ENCODE measurements around the gene PAF1. TPM values are rescaled to one million over a fixed set of nuclear protein-coding genes. Genes with fewer than 3 reads are reported as not detected.
A peak's percentile ranks its signal among the peaks of the same experiment; 100 is the strongest.

Gene PAF1
- total RNA-seq, 1 donor from 2014 or later = 32.5 TPM

DNA sequence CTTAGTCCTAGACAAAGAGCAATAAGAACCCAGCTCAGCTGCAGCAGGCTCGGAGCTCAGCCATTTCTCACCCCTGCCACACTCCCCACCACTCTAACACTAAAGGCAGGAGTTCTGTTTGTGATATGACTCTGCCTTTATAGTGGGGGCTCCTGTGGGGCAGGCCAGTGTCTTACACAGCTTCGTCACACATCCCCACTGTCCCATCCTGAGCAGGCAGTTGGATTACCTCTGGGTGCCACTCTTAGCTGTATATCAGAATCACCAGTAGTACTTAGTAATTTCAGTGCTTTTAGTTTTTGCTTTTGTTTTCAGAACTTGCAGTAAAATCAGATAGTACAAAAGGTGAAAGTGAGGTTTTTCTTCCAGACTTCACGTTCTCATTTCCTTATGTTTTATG, 31.9 kb downstream of the PAF1 start:
- H3K27ac Mint-ChIP-seq (ENCODE audit: unreplicated experiment) = no peak overlapping the region
- H3K27me3 Mint-ChIP-seq (ENCODE audit: low read depth) = no peaks in the 10 kb centered on the region
- H3K4me3 Mint-ChIP-seq (ENCODE audit: unreplicated experiment) = no peak overlapping the region
- no peak for DNase-seq (ENCODE audit: low spot score)
- no peaks in the 10 kb centered on the region for H3K9me3 Mint-ChIP-seq (ENCODE audit: low read depth)
- peaks cover 15% of the 10 kb centered on the region for H3K4me1 Mint-ChIP-seq (ENCODE audit: low read depth)
- peaks cover 37% of the 10 kb centered on the region for H3K36me3 Mint-ChIP-seq (ENCODE audit: low read depth)
- TF ChIP-seq, protein P1, sequence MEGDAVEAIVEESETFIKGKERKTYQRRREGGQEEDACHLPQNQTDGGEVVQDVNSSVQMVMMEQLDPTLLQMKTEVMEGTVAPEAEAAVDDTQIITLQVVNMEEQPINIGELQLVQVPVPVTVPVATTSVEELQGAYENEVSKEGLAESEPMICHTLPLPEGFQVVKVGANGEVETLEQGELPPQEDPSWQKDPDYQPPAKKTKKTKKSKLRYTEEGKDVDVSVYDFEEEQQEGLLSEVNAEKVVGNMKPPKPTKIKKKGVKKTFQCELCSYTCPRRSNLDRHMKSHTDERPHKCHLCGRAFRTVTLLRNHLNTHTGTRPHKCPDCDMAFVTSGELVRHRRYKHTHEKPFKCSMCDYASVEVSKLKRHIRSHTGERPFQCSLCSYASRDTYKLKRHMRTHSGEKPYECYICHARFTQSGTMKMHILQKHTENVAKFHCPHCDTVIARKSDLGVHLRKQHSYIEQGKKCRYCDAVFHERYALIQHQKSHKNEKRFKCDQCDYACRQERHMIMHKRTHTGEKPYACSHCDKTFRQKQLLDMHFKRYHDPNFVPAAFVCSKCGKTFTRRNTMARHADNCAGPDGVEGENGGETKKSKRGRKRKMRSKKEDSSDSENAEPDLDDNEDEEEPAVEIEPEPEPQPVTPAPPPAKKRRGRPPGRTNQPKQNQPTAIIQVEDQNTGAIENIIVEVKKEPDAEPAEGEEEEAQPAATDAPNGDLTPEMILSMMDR (IDR thresholded peaks at IDR 0.05) = no peak

DNA sequence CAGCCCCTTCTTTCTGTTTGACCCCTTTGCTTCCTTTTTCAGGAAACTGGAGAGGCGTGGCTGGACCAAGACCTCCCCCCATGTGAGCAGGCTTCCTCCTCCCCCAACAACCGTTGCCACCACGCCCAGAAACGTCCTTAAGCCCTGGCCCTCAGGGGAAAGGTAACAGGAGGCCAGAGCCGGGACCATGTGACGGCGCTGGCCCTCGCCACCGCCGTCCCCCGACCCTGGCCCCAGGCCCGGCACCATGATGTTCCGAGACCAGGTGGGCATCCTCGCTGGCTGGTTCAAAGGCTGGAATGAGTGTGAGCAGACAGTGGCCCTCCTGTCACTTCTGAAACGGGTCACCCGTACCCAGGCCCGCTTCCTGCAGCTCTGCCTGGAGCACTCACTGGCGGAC, 34.3 kb downstream of the PAF1 start:
- no peaks in the 10 kb centered on the region for H3K9me3 Mint-ChIP-seq (ENCODE audit: low read depth)
- no peak for DNase-seq (ENCODE audit: low spot score)
- TF ChIP-seq, protein P1 (IDR thresholded peaks at IDR 0.05) = no peak
- no peaks in the 10 kb centered on the region for H3K27me3 Mint-ChIP-seq (ENCODE audit: low read depth)
- no peak overlapping the region for H3K4me3 Mint-ChIP-seq (ENCODE audit: unreplicated experiment)
- no peak overlapping the region for H3K27ac Mint-ChIP-seq (ENCODE audit: unreplicated experiment)
- no peaks in the 10 kb centered on the region for H3K4me1 Mint-ChIP-seq (ENCODE audit: low read depth)
- H3K36me3 Mint-ChIP-seq (ENCODE audit: low read depth) = peaks cover 41% of the 10 kb centered on the region

DNA sequence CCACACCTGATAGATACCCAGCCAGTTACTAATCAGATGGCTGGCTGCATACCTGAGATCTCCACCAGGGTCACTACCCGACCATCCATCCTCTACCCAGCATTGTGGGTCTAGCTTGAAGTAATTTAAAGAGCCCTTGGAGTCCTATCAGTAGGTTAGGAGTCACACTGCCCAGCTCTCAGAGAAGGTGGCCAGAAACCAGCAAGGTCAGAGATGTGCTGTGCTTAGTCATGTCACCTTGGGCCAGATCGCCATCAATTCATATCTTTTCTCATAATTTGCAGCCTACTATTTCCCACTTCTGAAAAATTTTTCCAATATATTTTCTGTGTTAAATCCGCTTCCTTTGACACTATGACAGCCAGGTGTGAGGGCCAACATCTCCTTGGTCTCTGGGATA, 34.8 kb downstream of the PAF1 start:
- Mint-ChIP-seq H3K27me3 (ENCODE audit: low read depth) (no peaks in the 10 kb centered on the region), H3K4me1 (ENCODE audit: low read depth) (no peaks in the 10 kb centered on the region), H3K27ac (ENCODE audit: unreplicated experiment) (no peak overlapping the region), H3K36me3 (ENCODE audit: low read depth) (peaks cover 41% of the 10 kb centered on the region), H3K9me3 (ENCODE audit: low read depth) (no peaks in the 10 kb centered on the region), H3K4me3 (ENCODE audit: unreplicated experiment) (no peak overlapping the region)
- TF ChIP-seq, protein P1 (IDR thresholded peaks at IDR 0.05) = no peak
- no peak for DNase-seq (ENCODE audit: low spot score)

DNA sequence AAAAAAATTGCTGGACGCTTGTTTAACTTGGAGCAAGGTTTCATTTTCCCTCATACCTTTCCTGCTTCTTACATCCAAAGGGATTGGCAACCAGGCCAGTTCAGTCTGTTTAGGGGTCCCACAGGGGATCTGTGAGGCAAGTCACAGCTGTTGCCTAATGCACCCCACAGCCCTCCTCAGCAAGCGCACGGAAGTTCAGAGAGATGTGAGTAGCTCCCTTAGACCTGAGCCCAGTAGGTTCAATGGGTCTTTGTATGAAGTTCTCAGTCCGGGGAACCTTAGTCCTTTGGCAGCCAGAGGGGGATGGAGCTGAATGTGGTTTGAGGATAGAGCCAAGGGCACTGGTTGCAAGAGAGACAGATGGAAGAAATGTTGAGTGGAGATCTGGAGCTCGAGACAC, 35.7 kb downstream of the PAF1 start:
- Mint-ChIP-seq H3K27ac (ENCODE audit: unreplicated experiment) (no peak overlapping the region), H3K27me3 (ENCODE audit: low read depth) (no peaks in the 10 kb centered on the region), H3K4me1 (ENCODE audit: low read depth) (no peaks in the 10 kb centered on the region), H3K4me3 (ENCODE audit: unreplicated experiment) (no peak overlapping the region), H3K36me3 (ENCODE audit: low read depth) (peaks cover 40% of the 10 kb centered on the region), H3K9me3 (ENCODE audit: low read depth) (no peaks in the 10 kb centered on the region)
- TF ChIP-seq, protein P1 (IDR thresholded peaks at IDR 0.05) = no peak
- no peak for DNase-seq (ENCODE audit: low spot score)

DNA sequence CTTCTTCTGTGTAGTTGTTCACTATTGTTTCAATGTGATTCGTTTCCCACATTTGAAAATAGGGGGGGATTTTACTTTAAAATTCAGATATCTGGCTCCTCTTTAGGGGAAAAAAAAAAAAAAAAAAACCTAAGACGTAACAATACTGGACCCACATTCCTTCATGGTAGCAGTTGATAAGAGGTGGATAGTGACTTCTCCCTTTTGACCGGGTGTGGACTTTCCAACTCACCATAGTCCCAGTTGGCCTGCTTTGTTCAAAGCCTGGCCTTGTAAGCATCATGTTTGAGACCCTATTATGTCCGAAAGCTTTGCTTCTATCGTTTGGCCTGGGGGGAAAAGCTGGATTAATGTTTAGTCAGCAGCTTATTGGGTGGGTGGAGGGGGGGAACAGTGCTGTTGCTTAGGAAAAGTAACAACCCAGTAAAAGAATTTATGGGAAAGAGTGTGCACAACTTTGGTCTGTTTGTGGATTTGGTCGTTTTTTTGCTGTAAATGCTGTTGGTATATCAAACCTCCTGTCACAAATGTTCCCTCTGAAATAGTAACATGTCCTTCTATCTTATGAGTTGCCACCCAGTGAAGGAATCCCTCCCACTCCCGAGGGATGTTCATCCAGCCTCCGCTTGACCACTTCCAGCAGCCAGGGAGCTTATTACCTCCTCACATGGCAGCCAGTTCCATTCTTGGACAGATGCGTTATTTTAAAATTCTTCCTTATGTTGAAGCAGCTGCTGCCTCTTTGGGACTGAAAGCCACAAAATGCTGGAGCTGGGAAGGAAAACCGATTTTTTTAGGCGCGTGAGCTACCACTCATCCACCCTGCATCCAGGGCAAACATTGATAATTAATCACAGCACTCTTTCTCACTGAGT, 38.3 kb downstream of the PAF1 start:
- no peak overlapping the region for H3K4me3 Mint-ChIP-seq (ENCODE audit: unreplicated experiment)
- peaks cover 9% of the 10 kb centered on the region for H3K4me1 Mint-ChIP-seq (ENCODE audit: low read depth)
- TF ChIP-seq, protein P1 (IDR thresholded peaks at IDR 0.05) = no peak
- H3K27me3 Mint-ChIP-seq (ENCODE audit: low read depth) = no peaks in the 10 kb centered on the region
- H3K36me3 Mint-ChIP-seq (ENCODE audit: low read depth) = peaks cover 38% of the 10 kb centered on the region
- H3K27ac Mint-ChIP-seq (ENCODE audit: unreplicated experiment) = peak overlapping the region; percentile 42
- no peak for DNase-seq (ENCODE audit: low spot score)
- no peaks in the 10 kb centered on the region for H3K9me3 Mint-ChIP-seq (ENCODE audit: low read depth)
